Measurements from ENCODE around the gene PPARGC1A. TPM values are rescaled to one million over a fixed set of nuclear protein-coding genes. Genes with fewer than 3 reads are reported as not detected.

The PPARGC1A gene
- total and polyA plus RNA-seq, 2 of the 13 experiments (the other 11 are each of a cell fraction or from before 2014, with no cell fraction given), result 20.7 to 37.3 TPM

GRCh38 chr4:23920716-23921446, 31.0 kb upstream of the PPARGC1A start:
- Histone ChIP-seq H3K4me1 (ENCODE audit: insufficient read depth, low read length) (peaks cover 26% of the 10 kb centered on the region), H3K27ac (ENCODE audit: extremely low read length, insufficient read depth, low read length) (no peak overlapping the region), H3K79me2 (ENCODE audit: insufficient read depth, low read length) (no peaks in the 10 kb centered on the region), H3K36me3 (replicated peaks in 1 of 2; ENCODE audit: control insufficient read depth in 1 of 2, insufficient read depth in 2 of 2, low read length in 2 of 2) (no peaks in the 10 kb centered on the region), H3K9ac (ENCODE audit: insufficient read depth, low read depth, low read length) (no peak overlapping the region), H3K27me3 (ENCODE audit: control insufficient read depth in 1 of 2, insufficient read depth in 2 of 2, low read length in 2 of 2) (peaks cover 0 to 1% of the 10 kb centered on the region in 2 experiments; a peak in 1 of 5 replicates), H3K4me3 (replicated peaks in 1 of 3; ENCODE audit: insufficient read depth in 1 of 3, low read depth in 2 of 3, low read length in 3 of 3) (no peak overlapping the region), H4K20me1 (ENCODE audit: insufficient read depth, low read length) (no peaks in the 10 kb centered on the region), H3K4me2 (ENCODE audit: low read depth, low read length) (peak overlapping the region; percentile 8; the same call in 1 of the 2 replicates), H2AFZ (ENCODE audit: low read length) (no peak overlapping the region), H3K9me3 (ENCODE audit: low read length) (no peaks in the 10 kb centered on the region)
- WGBS (ENCODE audit: low lambda C conversion rate), result 42% methylated on average over 13 of the region's 13 CpGs
- DNase-seq (ENCODE audit: low spot score) (no peak), ATAC-seq (peak; percentile 56; the same call in 1 of the 3 replicates), FAIRE-seq (no peak)
- ChIA-PET CTCF (ENCODE audit: low intra/inter-chr PET ratio, low total read pairs) (no interaction called here), POLR2A (no interaction called here)
- in situ Hi-C loops (cut with HindIII; ENCODE audit: extremely low pct_ligation_motif_present, low pct_unique_long_range_greater_than_20kb) (no loop called here), intact Hi-C loops (cut with micrococcal nuclease; ENCODE audit: unreplicated experiment) (no loop called here)
- no TSS peak for BruUV-seq (replicated peaks)
- TF ChIP-seq ZSCAN20 (CRISPR knock-in tag; IDR thresholded peaks at IDR 0.05; ENCODE audit: borderline replicate concordance) (no peak), KLF11 (CRISPR knock-in tag; IDR thresholded peaks at IDR 0.05) (no peak), RBM22 (optimal IDR thresholded peaks at IDR 0.05; ENCODE audit: low read length) (no peak), FOSL2 (CRISPR knock-in tag; IDR thresholded peaks at IDR 0.05) (no peak), ZNF275 (CRISPR knock-in tag; IDR thresholded peaks at IDR 0.05; ENCODE audit: borderline replicate concordance) (no peak), ZNF75D (CRISPR knock-in tag; IDR thresholded peaks at IDR 0.05; ENCODE audit: borderline replicate concordance) (no peak), ZNF432 (CRISPR knock-in tag; IDR thresholded peaks at IDR 0.05; ENCODE audit: borderline replicate concordance) (no peak)
- TF ChIP-seq, protein P1, sequence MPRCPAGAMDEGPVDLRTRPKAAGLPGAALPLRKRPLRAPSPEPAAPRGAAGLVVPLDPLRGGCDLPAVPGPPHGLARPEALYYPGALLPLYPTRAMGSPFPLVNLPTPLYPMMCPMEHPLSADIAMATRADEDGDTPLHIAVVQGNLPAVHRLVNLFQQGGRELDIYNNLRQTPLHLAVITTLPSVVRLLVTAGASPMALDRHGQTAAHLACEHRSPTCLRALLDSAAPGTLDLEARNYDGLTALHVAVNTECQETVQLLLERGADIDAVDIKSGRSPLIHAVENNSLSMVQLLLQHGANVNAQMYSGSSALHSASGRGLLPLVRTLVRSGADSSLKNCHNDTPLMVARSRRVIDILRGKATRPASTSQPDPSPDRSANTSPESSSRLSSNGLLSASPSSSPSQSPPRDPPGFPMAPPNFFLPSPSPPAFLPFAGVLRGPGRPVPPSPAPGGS (CRISPR knock-in tag; IDR thresholded peaks at IDR 0.05), result no peak
- TF ChIP-seq, protein P2, sequence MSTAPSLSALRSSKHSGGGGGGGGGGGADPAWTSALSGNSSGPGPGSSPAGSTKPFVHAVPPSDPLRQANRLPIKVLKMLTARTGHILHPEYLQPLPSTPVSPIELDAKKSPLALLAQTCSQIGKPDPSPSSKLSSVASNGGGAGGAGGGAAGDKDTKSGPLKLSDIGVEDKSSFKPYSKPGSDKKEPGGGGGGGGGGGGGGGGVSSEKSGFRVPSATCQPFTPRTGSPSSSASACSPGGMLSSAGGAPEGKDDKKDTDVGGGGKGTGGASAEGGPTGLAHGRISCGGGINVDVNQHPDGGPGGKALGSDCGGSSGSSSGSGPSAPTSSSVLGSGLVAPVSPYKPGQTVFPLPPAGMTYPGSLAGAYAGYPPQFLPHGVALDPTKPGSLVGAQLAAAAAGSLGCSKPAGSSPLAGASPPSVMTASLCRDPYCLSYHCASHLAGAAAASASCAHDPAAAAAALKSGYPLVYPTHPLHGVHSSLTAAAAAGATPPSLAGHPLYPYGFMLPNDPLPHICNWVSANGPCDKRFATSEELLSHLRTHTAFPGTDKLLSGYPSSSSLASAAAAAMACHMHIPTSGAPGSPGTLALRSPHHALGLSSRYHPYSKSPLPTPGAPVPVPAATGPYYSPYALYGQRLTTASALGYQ (CRISPR knock-in tag; IDR thresholded peaks at IDR 0.05), result no peak
- TF ChIP-seq, protein P3, sequence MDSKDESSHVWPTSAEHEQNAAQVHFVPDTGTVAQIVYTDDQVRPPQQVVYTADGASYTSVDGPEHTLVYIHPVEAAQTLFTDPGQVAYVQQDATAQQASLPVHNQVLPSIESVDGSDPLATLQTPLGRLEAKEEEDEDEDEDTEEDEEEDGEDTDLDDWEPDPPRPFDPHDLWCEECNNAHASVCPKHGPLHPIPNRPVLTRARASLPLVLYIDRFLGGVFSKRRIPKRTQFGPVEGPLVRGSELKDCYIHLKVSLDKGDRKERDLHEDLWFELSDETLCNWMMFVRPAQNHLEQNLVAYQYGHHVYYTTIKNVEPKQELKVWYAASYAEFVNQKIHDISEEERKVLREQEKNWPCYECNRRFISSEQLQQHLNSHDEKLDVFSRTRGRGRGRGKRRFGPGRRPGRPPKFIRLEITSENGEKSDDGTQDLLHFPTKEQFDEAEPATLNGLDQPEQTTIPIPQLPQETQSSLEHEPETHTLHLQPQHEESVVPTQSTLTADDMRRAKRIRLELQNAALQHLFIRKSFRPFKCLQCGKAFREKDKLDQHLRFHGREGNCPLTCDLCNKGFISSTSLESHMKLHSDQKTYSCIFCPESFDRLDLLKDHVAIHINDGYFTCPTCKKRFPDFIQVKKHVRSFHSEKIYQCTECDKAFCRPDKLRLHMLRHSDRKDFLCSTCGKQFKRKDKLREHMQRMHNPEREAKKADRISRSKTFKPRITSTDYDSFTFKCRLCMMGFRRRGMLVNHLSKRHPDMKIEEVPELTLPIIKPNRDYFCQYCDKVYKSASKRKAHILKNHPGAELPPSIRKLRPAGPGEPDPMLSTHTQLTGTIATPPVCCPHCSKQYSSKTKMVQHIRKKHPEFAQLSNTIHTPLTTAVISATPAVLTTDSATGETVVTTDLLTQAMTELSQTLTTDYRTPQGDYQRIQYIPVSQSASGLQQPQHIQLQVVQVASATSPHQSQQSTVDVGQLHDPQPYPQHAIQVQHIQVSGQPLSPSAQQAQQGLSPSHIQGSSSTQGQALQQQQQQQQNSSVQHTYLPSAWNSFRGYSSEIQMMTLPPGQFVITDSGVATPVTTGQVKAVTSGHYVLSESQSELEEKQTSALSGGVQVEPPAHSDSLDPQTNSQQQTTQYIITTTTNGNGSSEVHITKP (CRISPR knock-in tag; IDR thresholded peaks at IDR 0.05; ENCODE audit: low read depth), result no peak
- TF ChIP-seq, protein P4, sequence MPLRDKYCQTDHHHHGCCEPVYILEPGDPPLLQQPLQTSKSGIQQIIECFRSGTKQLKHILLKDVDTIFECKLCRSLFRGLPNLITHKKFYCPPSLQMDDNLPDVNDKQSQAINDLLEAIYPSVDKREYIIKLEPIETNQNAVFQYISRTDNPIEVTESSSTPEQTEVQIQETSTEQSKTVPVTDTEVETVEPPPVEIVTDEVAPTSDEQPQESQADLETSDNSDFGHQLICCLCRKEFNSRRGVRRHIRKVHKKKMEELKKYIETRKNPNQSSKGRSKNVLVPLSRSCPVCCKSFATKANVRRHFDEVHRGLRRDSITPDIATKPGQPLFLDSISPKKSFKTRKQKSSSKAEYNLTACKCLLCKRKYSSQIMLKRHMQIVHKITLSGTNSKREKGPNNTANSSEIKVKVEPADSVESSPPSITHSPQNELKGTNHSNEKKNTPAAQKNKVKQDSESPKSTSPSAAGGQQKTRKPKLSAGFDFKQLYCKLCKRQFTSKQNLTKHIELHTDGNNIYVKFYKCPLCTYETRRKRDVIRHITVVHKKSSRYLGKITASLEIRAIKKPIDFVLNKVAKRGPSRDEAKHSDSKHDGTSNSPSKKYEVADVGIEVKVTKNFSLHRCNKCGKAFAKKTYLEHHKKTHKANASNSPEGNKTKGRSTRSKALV (CRISPR knock-in tag; IDR thresholded peaks at IDR 0.05), result no peak

Data from HepG2 (cell line).